ENCODE data around the gene SIM2. TPM values are rescaled to one million over a fixed set of nuclear protein-coding genes. Genes with fewer than 3 reads are reported as not detected.

SIM2 gene
- total RNA-seq, 1 experiment from 2014 or later = not detected

GRCh38 chr21:36751383-36751782 is 52.5 kb downstream of the SIM2 start:
- no peak overlapping the region for H3K4me2 ChIP-seq (ENCODE audit: insufficient read depth, insufficient read length, low read length)
- H3K27me3 Mint-ChIP-seq (ENCODE audit: low read depth) = peaks cover 23% of the 10 kb centered on the region
- H3K23ac ChIP-seq (ENCODE audit: insufficient read length, low read depth, low read length) = no peak overlapping the region
- peaks cover 61 to 64% of the 10 kb centered on the region in 2 experiments for H3K4me1 Mint-ChIP-seq
- H3K27ac ChIP-seq (ENCODE audit: insufficient read length, low read depth, low read length) = no peak overlapping the region
- no peaks in the 10 kb centered on the region; a peak in 1 of 5 replicates for H3K9me3 Mint-ChIP-seq
- H3K27ac Mint-ChIP-seq = peak overlapping the region; percentile 78 to 94 (median 82)
- no peak overlapping the region for H3K56ac ChIP-seq (ENCODE audit: insufficient read length, low read depth, low read length)
- H3T11ph ChIP-seq (ENCODE audit: low read length) = peak overlapping the region; percentile 21
- no peak overlapping the region for H2BK120ac ChIP-seq (ENCODE audit: low read depth, low read length, poor library complexity, severe bottlenecking)
- H3K79me2 ChIP-seq (ENCODE audit: insufficient read depth, low read length) = no peaks in the 10 kb centered on the region
- peak overlapping the region; percentile 76 for H4K5ac ChIP-seq (ENCODE audit: insufficient read length, low read depth, low read length)
- H3K4me3 Mint-ChIP-seq = peak overlapping the region in 1 of 2 experiments; percentile 35; a peak in 1 of 5 replicates
- peak overlapping the region; percentile 27 for H3K9ac ChIP-seq (ENCODE audit: extremely low read depth, insufficient read length, low read length)
- peak overlapping the region; percentile 96; the same call in 1 of the 2 replicates for H3K14ac ChIP-seq (ENCODE audit: insufficient read depth, low read length)
- peak overlapping the region; percentile 97 for H2BK12ac ChIP-seq (ENCODE audit: insufficient read length, low read depth, low read length)
- no peak overlapping the region for H4K8ac ChIP-seq (replicated peaks; ENCODE audit: insufficient read length, low read depth, low read length)
- no peak overlapping the region for H2BK20ac ChIP-seq (ENCODE audit: low read depth, low read length, poor library complexity, severe bottlenecking)
- no peak overlapping the region for H2BK15ac ChIP-seq (ENCODE audit: low read depth, low read length)
- H3K9me3 ChIP-seq (ENCODE audit: control insufficient read depth, low read depth, low read length) = no peaks in the 10 kb centered on the region
- H2AFZ ChIP-seq (ENCODE audit: low read length) = no peak overlapping the region
- H3K23me2 ChIP-seq (ENCODE audit: insufficient read length, low read depth, low read length, poor library complexity, severe bottlenecking) = peaks cover 7% of the 10 kb centered on the region
- H3K18ac ChIP-seq (ENCODE audit: insufficient read length, low read depth, low read length) = peak overlapping the region; percentile 97
- no peak overlapping the region for H2BK5ac ChIP-seq (ENCODE audit: insufficient read length, low read length)
- no CpG with 5 or more reads among the region's 10 CpGs for WGBS (ENCODE audit: extremely low coverage, insufficient read length, low lambda C conversion rate)
- H2AK5ac ChIP-seq (ENCODE audit: insufficient read length, low read length) = no peak overlapping the region
- H3K27me3 ChIP-seq (ENCODE audit: insufficient read depth, low read length) = peaks cover 5% of the 10 kb centered on the region; the same call in 1 of the 2 replicates
- H4K20me1 ChIP-seq (ENCODE audit: control insufficient read depth, insufficient read depth, insufficient read length) = no peaks in the 10 kb centered on the region
- DNase-seq = no peak
- TF ChIP-seq CTCF (conservative IDR thresholded peaks at IDR 0.05) = no peak
- peaks cover 18% of the 10 kb centered on the region; the same call in 1 of the 2 replicates for H3K4me1 ChIP-seq (ENCODE audit: insufficient read depth, low read length)
- H4K91ac ChIP-seq (ENCODE audit: insufficient read length, low read depth, low read length) = peak overlapping the region; percentile 96
- H3K79me1 ChIP-seq (ENCODE audit: insufficient read depth, low read depth, low read length, poor library complexity, severe bottlenecking) = no peaks in the 10 kb centered on the region
- H3K4ac ChIP-seq (ENCODE audit: low read depth, low read length) = peak overlapping the region; percentile 42; the same call in 1 of the 2 replicates
- H3K36me3 Mint-ChIP-seq (ENCODE audit: insufficient read depth in 1 of 3, low read depth in 3 of 3) = peaks cover 0 to 6% (median 2%) of the 10 kb centered on the region in 3 experiments; a peak in 3 of 7 replicates

All from H9 (cell line).